OCI-LY1 (cell line): ENCODE measurements around the gene TRIM45.

Source experiments
- EZH2 ChIP-seq: fragments of 200-600 bp; sonication (generic), shearing (Covaris generic); IDR thresholded peaks from 2 replicates; pipeline ENCODE4 v1.8.0; 2017; ENCODE audit warnings: borderline replicate concordance, mixed run types, mild to moderate bottlenecking, antibody characterized with exemption, low read length, moderate library complexity, mixed read lengths
- TF ChIP-seq, protein P1 (sequence below): fragments of 200-600 bp; sonication (generic), shearing (Covaris generic); IDR thresholded peaks from 2 replicates; pipeline ENCODE4 v1.5.1; 2017; ENCODE audit warnings: mild to moderate bottlenecking, antibody characterized with exemption, low read length, moderate library complexity, mixed read lengths

DNA sequence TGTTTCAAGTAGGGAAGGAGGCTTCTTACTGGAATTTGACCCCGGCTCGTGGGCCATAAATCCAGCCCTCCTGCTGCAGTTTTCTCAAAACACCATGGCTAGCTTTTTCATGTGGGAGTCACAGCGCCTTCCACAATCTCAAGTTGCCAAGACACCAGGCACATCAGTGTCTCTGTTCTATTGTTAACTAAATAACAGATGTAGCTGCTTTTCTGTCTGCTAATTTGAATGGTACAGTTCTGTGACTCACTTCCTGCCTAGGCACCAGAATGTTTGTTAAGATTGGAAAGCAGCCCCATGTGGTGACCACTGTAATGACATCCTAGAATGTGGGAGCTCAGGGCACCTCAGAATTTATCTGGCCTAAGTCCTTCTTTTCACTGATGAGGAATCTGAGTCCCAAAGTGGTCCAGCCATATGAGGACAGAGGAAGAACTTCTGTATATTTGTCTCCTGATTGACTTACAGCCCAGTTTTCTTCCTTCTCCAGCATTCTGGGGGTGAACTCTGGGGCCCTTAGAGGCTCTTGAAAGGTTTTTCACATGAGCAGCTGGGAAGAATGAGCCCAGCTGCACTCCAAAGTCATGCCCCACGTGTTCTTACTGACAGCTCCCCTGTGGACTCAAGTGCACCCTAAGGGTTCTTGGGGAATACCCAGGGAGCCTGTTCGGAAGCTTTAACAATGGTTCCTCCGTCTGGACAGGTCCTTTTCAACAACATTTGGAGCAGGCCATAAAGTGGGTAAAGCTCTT is 27.5 kb downstream of the TRIM45 start:
- TF ChIP-seq, protein P1, sequence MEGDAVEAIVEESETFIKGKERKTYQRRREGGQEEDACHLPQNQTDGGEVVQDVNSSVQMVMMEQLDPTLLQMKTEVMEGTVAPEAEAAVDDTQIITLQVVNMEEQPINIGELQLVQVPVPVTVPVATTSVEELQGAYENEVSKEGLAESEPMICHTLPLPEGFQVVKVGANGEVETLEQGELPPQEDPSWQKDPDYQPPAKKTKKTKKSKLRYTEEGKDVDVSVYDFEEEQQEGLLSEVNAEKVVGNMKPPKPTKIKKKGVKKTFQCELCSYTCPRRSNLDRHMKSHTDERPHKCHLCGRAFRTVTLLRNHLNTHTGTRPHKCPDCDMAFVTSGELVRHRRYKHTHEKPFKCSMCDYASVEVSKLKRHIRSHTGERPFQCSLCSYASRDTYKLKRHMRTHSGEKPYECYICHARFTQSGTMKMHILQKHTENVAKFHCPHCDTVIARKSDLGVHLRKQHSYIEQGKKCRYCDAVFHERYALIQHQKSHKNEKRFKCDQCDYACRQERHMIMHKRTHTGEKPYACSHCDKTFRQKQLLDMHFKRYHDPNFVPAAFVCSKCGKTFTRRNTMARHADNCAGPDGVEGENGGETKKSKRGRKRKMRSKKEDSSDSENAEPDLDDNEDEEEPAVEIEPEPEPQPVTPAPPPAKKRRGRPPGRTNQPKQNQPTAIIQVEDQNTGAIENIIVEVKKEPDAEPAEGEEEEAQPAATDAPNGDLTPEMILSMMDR, result peak; percentile 24; the same call in 1 of the 2 replicates
- no peak for TF ChIP-seq EZH2
